ENCODE results near the gene AGRN. TPM values are rescaled to one million over a fixed set of nuclear protein-coding genes. Genes with fewer than 3 reads are reported as not detected.
A peak's percentile ranks its signal among the peaks of the same experiment; 100 is the strongest.

AGRN gene
- total RNA-seq, 4 donors from 2014 or later: 20.0 to 35.8 (median 32.0) TPM

DNA sequence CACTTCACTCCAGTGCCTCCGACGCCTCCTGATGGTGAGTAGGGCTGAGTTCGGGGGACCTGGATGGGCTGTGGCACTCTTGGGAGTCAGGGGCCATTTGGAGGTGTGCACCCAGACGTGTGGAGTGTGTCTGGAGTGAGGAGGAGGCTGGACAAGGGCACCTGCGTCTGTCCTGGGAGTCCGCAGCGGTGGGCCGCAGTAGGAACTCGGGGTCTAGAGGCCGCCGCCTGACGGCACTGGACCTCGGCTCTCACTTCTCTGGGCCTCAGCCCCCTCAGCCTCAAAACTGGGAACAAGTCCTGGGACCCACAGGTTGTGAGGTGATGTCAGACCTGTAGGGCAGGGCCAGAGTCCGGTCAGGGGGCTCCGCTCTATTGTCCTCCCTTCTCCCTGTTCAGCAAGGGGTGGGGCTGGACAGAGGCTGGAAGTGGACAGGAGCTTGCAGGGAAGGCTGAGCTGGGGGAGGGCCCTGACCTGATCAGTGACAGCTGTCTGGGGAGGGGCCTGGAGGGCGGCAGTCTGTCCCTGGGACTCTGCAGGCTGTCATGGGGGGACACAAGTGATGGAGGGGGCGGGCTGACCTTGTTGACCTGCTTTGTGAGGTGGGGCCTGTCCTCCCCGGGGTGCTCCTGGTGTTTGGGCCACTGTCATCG lies 15.5 kb downstream of the AGRN start:
- H3K4me1 ChIP-seq: peaks cover 25 to 73% (median 32%) of the 10 kb centered on the region in 3 donors
- peaks cover 0 to 5% (median 0%) of the 10 kb centered on the region in 3 donors for H3K36me3 ChIP-seq
- no peak overlapping the region for H3K27ac ChIP-seq
- intact Hi-C loops (cut with DNase I): loop anchor here (10.0 kb wide), 2 partner anchors 79 to 259 kb away; partner anchors contain the start of gene C1orf159
- H3K27me3 ChIP-seq: peaks cover 0 to 84% (median 0%) of the 10 kb centered on the region in 4 donors
- DNase-seq: no peak
- TF ChIP-seq CTCF (IDR thresholded peaks at IDR 0.05) (no peak), POLR2A (IDR thresholded peaks at IDR 0.05) (no peak)
- H3K9me3 ChIP-seq: no peaks in the 10 kb centered on the region
- H3K4me3 ChIP-seq: no peak overlapping the region
- WGBS, 2 donors: 80 to 85% methylated on average over 1 to 7 of the region's 19 CpGs

DNA sequence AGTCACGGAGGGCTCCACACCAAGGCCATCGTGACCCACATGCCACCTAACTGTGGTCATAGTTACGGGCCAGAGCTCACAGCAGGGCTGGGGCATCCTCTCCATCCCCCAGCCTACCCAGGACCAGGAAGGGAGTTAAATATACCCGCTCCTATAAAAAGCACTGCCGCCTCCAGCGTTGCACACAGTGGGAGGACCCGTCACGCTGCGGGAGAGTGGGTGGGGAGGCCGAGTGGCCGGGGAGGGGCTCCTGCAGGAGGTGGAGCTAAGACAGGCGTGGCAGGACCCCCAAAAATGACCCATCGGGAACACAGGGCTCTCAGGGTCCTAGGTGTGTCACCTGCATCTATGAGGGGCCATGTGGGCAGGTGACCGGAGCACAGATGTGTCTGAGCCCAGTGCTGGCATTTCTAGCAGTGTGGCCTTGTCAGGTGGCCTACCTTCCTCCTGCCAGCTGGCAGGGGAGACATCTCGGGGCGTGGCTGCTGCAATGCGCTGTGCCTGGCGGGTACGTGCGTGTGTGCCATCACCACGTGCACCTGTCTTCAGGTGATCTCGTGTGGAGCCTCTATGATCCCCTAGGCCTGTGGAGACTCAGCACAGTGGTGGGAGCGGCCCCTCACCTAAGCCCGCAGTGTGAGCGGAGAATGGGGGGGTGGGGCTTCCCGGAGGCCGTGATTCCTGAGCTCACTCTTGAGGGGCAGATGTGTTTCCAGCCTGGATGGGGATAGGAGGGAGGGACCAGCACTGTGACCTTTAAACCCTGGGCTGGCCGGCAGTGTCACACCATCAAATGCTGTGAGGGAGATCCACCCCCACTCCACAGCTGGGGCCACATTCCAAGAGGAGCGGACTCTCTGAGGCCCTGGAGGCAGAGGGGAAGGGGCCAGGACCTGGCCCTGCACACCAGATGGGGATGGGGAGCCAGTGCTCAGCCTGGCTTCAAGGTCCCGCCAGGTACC lies 17.7 kb downstream of the AGRN start:
- TF ChIP-seq POLR2A (IDR thresholded peaks at IDR 0.05) (no peak), CTCF (IDR thresholded peaks at IDR 0.05) (no peak)
- H3K36me3 ChIP-seq: peaks cover 0 to 7% (median 0%) of the 10 kb centered on the region in 3 donors
- peaks cover 22 to 61% (median 34%) of the 10 kb centered on the region in 3 donors for H3K4me1 ChIP-seq
- intact Hi-C loops (cut with DNase I): loop anchor here (10.0 kb wide), 2 partner anchors 77 to 257 kb away; partner anchors contain the start of gene C1orf159
- no peak for DNase-seq
- H3K27me3 ChIP-seq: peaks cover 0 to 69% (median 0%) of the 10 kb centered on the region in 4 donors
- no peak overlapping the region for H3K4me3 ChIP-seq
- H3K27ac ChIP-seq: no peak overlapping the region
- WGBS, 2 donors: 50 to 90% methylated on average over 2 to 8 of the region's 30 CpGs
- no peaks in the 10 kb centered on the region for H3K9me3 ChIP-seq

DNA sequence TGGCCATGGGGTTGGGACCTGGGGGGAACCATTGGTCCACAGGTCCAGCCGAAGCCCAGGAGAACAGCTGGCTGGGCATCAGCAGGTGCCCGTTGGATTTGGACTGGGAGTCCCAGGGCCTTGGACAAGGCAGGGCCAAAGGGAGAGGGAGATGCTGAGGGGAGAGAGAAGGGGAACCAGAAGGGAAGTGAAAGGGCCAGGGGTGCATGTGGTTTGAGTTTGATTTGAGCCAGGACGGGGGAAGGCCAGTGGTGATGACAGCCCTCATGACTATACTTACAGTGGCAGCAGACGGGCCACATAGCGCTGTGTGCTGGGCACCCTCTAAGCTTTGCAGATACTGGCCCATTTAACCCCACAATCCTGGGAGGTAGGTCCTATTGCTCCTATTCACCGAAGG lies 18.8 kb downstream of the AGRN start:
- Histone ChIP-seq H3K36me3 (peaks cover 0 to 17% (median 0%) of the 10 kb centered on the region in 3 donors), H3K4me3 (no peak overlapping the region), H3K27ac (no peak overlapping the region), H3K4me1 (peaks cover 19 to 51% (median 23%) of the 10 kb centered on the region in 3 donors), H3K9me3 (no peaks in the 10 kb centered on the region), H3K27me3 (peaks cover 0 to 59% (median 0%) of the 10 kb centered on the region in 4 donors)
- no peak for TF ChIP-seq CTCF (IDR thresholded peaks at IDR 0.05)
- no peak for TF ChIP-seq POLR2A (IDR thresholded peaks at IDR 0.05)
- no peak for DNase-seq
- intact Hi-C loops (cut with DNase I): loop anchor here (10.0 kb wide), 2 partner anchors 76 to 256 kb away; partner anchors contain the start of gene C1orf159
- 75 to 78% methylated on average over 4 to 5 of the region's 6 CpGs for WGBS, 2 donors

DNA sequence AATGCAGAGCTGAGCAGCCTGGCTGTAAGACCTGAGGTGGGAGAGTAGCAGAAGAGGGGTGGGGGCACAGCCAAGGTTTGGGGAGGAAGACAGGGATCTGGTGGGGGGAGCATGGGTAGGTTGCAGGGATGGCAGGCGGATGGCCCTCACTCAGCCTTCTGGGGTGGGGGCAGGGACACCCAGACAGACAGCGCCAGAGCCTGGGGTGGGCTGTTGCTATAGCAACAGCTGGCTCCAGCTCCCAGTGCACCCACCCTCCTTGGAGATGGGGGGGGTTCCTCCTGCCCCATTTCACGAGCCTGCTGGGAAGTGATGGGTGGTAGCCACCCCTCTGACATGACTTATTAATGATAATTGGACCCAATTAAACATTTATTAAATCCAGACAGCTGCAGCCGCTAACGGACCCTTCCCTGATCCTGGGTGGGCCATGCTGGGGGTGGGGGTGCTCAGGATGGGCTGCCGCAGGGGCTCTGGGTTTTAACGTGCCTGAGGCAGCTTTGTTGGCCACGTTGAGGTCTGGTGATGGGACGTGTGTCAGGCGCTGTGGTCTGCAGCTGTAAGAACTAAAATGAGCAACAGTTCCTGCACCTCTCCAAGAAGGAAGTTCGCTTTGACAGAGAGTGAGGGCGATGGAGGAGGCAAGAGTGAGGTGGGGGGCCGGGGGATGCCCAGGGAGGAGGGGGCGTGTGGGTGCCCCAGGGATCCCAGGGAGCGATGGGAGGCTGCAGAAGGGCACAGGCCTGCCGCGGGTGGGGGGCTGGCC lies 19.4 kb downstream of the AGRN start:
- peaks cover 0 to 24% (median 0%) of the 10 kb centered on the region in 3 donors for H3K36me3 ChIP-seq
- H3K4me1 ChIP-seq: peaks cover 17 to 45% (median 18%) of the 10 kb centered on the region in 3 donors
- H3K27me3 ChIP-seq: peaks cover 0 to 52% (median 0%) of the 10 kb centered on the region in 4 donors
- TF ChIP-seq POLR2A (IDR thresholded peaks at IDR 0.05) (no peak), CTCF (IDR thresholded peaks at IDR 0.05) (no peak)
- peak overlapping the region in 1 of 4 donors; percentile 67 for H3K4me3 ChIP-seq
- 44 to 56% methylated on average over 8 to 11 of the region's 17 CpGs for WGBS, 2 donors
- H3K9me3 ChIP-seq: no peaks in the 10 kb centered on the region
- H3K27ac ChIP-seq: no peak overlapping the region
- DNase-seq: no peak
- intact Hi-C loops (cut with DNase I): loop anchor here (10.0 kb wide), 2 partner anchors 75 to 255 kb away; partner anchors contain the start of gene C1orf159
